Measurements from ENCODE around the gene ATP6V1C2. TPM values are rescaled to one million over a fixed set of nuclear protein-coding genes. Genes with fewer than 3 reads are reported as not detected.
"Not testable (repeated sequence)": the region's sequence is repeated elsewhere in the genome, so short reads cannot be mapped to it uniquely, and the experiment has no call there.

The ATP6V1C2 gene
- total RNA-seq, 1 donor from 2014 or later = not detected

DNA sequence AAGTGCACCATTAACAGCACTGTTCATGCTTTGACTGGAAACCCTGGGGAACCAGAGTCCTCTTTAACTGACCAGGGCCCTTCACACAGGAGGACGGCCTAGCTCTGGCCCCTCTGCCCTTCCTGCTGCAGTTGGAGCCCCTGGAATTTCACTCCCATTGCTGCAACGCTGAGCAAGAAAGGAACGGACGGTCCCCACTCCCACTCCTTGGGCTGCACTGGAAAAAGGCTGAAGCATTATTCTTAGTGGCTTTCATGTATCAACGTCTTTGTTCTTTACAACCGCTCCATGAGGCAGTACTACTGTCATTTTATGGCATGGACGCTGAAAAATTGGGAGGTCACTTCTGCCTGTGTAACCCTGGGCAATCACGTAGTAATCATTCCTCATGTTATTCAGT, 81.2 kb downstream of the ATP6V1C2 start:
- TF ChIP-seq, protein P1, sequence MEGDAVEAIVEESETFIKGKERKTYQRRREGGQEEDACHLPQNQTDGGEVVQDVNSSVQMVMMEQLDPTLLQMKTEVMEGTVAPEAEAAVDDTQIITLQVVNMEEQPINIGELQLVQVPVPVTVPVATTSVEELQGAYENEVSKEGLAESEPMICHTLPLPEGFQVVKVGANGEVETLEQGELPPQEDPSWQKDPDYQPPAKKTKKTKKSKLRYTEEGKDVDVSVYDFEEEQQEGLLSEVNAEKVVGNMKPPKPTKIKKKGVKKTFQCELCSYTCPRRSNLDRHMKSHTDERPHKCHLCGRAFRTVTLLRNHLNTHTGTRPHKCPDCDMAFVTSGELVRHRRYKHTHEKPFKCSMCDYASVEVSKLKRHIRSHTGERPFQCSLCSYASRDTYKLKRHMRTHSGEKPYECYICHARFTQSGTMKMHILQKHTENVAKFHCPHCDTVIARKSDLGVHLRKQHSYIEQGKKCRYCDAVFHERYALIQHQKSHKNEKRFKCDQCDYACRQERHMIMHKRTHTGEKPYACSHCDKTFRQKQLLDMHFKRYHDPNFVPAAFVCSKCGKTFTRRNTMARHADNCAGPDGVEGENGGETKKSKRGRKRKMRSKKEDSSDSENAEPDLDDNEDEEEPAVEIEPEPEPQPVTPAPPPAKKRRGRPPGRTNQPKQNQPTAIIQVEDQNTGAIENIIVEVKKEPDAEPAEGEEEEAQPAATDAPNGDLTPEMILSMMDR (IDR thresholded peaks at IDR 0.05; ENCODE audit: unreplicated experiment) = no peak
- no peaks in the 10 kb centered on the region for H3K4me1 Mint-ChIP-seq (ENCODE audit: unreplicated experiment)
- no peaks in the 10 kb centered on the region for H3K27me3 Mint-ChIP-seq (ENCODE audit: unreplicated experiment)
- H3K27ac Mint-ChIP-seq (ENCODE audit: unreplicated experiment) = no peak overlapping the region
- DNase-seq (ENCODE audit: low spot score) = no peak
- H3K4me3 Mint-ChIP-seq (ENCODE audit: unreplicated experiment) = no peak overlapping the region
- H3K9me3 Mint-ChIP-seq (ENCODE audit: unreplicated experiment) = no peaks in the 10 kb centered on the region
- H3K36me3 Mint-ChIP-seq (ENCODE audit: low read depth, unreplicated experiment) = peaks cover 3% of the 10 kb centered on the region

DNA sequence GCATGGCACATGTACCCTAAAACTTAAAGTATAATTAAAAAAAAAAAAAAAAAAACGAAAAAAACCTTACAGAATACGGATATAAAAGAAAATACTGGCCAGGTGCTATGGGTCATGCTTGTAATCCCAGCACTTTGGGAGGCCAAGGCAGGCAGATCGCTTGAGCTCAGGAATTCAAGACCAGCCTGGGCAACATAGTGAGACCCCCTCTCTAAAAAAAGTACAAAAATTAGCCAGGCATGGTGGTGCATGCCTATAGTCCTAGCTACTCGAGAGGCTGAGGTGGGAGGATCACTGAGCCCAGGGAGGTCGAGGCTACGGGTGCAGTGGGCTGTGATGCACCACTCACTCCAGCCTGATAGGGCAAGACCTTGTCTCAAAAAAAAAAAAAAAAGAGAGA, 84.6 kb downstream of the ATP6V1C2 start:
- not testable (repeated sequence) for H3K27me3 Mint-ChIP-seq (ENCODE audit: unreplicated experiment); H3K36me3 Mint-ChIP-seq (ENCODE audit: low read depth, unreplicated experiment); DNase-seq (ENCODE audit: low spot score); H3K4me3 Mint-ChIP-seq (ENCODE audit: unreplicated experiment); H3K9me3 Mint-ChIP-seq (ENCODE audit: unreplicated experiment); H3K27ac Mint-ChIP-seq (ENCODE audit: unreplicated experiment)
- peaks cover 20% of the 10 kb centered on the region for H3K4me1 Mint-ChIP-seq (ENCODE audit: unreplicated experiment)

DNA sequence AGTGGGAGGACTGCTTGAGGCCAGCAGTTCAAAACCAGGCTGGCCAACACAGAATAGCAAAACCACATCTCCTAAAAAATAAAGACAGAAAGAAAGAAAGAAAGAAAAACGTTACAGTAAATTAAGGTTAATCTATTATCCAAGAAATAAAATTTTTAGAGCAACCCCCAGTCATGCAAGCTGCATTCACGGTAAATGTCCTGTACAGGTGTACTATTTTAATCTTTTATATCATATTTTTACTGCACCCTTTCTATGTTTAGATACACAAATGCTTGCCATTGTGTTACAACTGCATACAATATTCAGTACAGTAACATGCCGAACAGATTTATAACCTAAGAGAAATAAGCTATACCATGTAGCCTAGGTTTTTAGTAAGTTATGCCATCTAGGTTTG, 85.1 kb downstream of the ATP6V1C2 start:
- peaks cover 25% of the 10 kb centered on the region for H3K4me1 Mint-ChIP-seq (ENCODE audit: unreplicated experiment)
- TF ChIP-seq, protein P1 (IDR thresholded peaks at IDR 0.05; ENCODE audit: unreplicated experiment) = no peak
- no peak overlapping the region for H3K27ac Mint-ChIP-seq (ENCODE audit: unreplicated experiment)
- DNase-seq (ENCODE audit: low spot score) = no peak
- H3K27me3 Mint-ChIP-seq (ENCODE audit: unreplicated experiment) = no peaks in the 10 kb centered on the region
- no peaks in the 10 kb centered on the region for H3K36me3 Mint-ChIP-seq (ENCODE audit: low read depth, unreplicated experiment)
- H3K4me3 Mint-ChIP-seq (ENCODE audit: unreplicated experiment) = no peak overlapping the region
- H3K9me3 Mint-ChIP-seq (ENCODE audit: unreplicated experiment) = no peaks in the 10 kb centered on the region

DNA sequence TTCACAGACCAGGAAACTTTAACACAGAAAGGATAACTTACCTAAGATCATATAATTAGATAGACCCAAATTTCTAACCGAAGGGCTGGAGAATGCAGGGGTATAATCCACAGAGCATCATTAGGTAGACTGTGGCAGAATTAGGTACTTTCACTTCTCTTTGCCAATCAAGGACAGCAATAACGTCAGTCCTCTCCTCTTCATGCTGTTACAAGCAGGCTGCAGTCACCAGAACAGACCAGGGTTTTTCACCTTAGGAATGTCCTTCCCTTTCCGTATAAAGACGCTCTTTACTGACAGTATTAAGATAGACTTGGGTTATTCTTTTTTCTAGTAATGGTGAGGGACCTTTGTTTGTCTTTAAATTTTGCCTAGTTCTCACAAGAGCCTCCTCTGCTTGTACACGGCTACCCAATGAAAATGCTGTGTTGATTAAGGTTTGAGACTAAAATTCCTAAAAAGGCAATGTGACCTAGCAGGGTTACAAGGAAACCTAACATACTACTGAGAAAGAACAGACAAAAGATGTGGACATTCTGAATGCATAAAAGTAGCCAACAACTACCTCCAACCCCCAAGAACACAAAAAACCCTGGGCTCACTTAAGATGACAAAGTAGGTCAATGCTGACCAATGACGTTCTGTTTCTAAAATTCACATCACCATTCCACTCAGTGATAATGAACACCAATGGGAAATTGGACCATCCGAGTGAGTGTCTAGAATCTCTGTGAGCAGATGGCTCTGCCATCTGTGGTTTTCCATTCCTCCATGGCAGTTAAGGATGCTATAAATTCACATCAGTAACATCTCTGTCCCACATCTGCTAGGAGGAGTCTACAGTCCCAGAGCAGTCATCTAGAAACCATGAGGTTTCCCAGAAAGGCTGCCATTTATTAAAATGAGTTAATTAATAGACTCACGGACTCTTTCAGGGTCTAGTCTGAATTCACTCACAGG, 89.1 kb downstream of the ATP6V1C2 start:
- TF ChIP-seq, protein P1 (IDR thresholded peaks at IDR 0.05; ENCODE audit: unreplicated experiment) = no peak
- H3K27me3 Mint-ChIP-seq (ENCODE audit: unreplicated experiment) = no peaks in the 10 kb centered on the region
- no peaks in the 10 kb centered on the region for H3K36me3 Mint-ChIP-seq (ENCODE audit: low read depth, unreplicated experiment)
- peaks cover 37% of the 10 kb centered on the region for H3K4me1 Mint-ChIP-seq (ENCODE audit: unreplicated experiment)
- peak overlapping the region; percentile 48 for H3K27ac Mint-ChIP-seq (ENCODE audit: unreplicated experiment)
- no peak for DNase-seq (ENCODE audit: low spot score)
- no peaks in the 10 kb centered on the region for H3K9me3 Mint-ChIP-seq (ENCODE audit: unreplicated experiment)
- peak overlapping the region; percentile 96 for H3K4me3 Mint-ChIP-seq (ENCODE audit: unreplicated experiment)

DNA sequence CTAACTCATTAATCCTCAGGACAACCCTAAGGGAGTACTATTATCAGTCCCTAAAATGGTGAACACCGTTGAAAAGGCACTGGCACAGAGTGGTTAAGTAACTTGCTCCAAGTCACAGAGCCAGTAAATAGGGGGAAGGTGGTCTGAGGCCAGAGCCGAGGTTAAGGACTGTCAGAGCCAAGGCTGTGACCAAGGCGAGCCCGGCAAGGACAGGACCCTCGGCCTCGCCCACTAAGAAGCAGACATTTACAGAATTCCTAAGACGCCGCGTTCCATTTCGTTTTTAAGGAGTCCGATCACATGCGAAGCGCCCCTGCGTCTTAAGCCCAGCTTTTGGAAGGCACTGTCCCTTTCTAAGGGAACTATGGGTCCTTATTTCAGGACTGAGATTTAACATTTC, 90.1 kb downstream of the ATP6V1C2 start:
- Mint-ChIP-seq H3K27ac (ENCODE audit: unreplicated experiment) (peak overlapping the region; percentile 67), H3K27me3 (ENCODE audit: unreplicated experiment) (no peaks in the 10 kb centered on the region), H3K36me3 (ENCODE audit: low read depth, unreplicated experiment) (no peaks in the 10 kb centered on the region), H3K4me3 (ENCODE audit: unreplicated experiment) (peak overlapping the region; percentile 96), H3K9me3 (ENCODE audit: unreplicated experiment) (no peaks in the 10 kb centered on the region), H3K4me1 (ENCODE audit: unreplicated experiment) (peaks cover 37% of the 10 kb centered on the region)
- TF ChIP-seq, protein P1 (IDR thresholded peaks at IDR 0.05; ENCODE audit: unreplicated experiment) = no peak
- DNase-seq (ENCODE audit: low spot score) = no peak
